ENCODE measurements around the gene SH3RF1. TPM values are rescaled to one million over a fixed set of nuclear protein-coding genes. Genes with fewer than 3 reads are reported as not detected.
A peak's percentile ranks its signal among the peaks of the same experiment; 100 is the strongest.

The SH3RF1 gene
- total RNA-seq, 2 donors from 2014 or later, result 66.1 to 76.6 TPM

- DNase-seq, result no peak
- peak; percentile 49 for ATAC-seq
- intact Hi-C loops (cut with DNase I, micrococcal nuclease), result no loop called here
These were observed 14.6 kb downstream of the SH3RF1 start for GRCh38 chr4:169256101-169256612.

DNA sequence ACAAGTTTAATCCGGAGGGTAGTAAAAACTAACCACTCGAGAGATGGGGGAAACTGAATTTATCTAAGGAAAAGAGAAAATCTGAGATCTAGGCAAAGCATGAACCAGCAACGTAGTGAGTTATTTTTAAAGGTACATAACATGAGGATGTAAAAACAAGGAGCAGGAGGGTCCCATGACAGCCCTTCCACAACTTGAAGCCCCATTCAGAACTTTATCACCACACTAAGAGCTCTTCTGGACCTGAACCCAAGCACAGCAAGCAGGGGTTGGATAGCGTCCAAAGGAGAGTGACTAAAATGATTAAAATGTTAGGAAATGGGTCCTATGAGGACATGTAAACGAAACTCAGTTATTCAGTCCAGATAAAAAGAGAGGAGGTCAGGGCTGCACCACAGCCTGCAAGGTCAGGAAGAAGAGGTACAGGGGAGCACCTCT lies 16.2 kb downstream of the SH3RF1 start:
- no peak for DNase-seq
- no peak for ATAC-seq
- intact Hi-C loops (cut with DNase I, micrococcal nuclease), result no loop called here

DNA sequence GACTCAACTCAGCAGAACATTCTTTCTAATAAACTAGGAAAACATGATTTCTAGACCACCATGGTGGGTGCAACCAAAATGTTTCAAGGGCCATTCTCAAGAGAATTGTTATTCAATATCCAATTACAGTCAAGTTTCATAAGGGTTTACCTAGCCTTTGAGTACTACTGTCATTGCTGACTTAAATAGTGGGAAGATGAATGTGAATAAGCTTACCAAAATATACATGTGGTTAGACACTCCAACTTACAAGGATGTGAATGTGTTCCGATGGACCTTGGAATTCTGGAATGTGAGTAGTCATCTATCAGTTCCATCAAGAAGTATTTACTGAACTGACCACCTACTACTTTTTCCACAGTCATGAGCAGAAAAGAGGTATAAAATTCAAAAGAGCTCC lies 16.9 kb downstream of the SH3RF1 start:
- ATAC-seq (no peak), DNase-seq (no peak)
- intact Hi-C loops (cut with DNase I, micrococcal nuclease), result no loop called here

DNA sequence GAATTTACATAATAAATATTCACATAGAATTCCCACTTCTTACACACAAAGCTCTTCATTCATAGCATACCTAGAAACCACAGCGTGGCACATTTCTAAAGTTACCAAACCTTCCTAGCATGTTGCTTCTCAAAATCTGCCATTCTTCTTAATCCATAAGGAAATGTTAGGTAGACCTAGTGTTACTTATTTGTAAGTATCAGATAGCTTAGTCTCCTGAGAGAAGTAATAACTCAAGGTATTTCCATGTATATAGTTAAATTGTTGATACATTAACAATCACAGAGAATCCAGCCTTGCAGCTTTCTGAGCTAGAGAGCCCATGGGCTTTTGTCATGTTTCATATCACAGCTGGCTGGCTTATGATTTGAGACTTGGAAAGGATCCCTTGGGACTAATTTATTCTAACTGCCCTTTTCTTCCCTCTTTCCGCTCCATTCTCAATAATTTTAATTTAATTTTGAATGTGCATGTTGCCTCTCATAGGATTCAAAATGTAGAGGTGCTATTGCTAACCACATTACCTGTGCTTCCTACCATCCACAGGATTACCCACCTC lies 17.6 kb downstream of the SH3RF1 start:
- ATAC-seq (no peak), DNase-seq (no peak)
- intact Hi-C loops (cut with DNase I, micrococcal nuclease), result no loop called here

DNA sequence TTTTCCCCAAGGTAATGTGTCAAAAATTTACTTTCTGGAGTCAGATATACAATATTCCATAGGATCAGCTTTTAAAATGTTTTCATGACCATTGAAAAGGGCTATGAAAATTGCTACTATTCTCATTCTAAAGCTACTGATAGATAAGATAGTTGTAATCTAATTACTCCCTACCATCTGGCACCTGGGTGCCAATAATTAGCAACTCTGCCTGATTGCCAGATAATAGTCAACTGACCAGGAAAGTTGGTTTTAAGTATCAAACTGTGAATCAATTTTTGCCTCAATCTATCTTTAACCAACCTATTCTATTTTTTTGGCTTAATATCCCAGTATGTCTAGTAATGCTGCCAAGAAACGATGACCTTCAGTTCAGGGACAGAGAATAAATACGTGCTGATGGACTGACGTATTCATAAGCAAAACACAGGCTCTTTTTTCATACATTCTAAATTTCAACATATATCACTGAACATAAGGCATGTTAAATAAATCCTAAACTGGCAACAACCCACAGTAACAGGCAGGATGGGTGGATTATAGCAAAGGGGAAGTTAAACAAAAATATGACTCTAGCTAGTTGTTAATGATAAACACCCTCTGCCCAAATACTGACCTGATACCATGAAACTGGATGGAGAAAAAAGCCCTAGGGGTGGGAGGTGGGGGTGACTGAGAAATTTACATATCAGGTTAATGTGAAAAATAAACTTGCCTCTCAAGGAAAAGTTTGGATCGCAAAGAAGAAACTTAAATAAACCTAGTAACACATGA lies 18.2 kb downstream of the SH3RF1 start:
- DNase-seq, result no peak
- no peak for ATAC-seq
- intact Hi-C loops (cut with DNase I, micrococcal nuclease), result no loop called here

DNA sequence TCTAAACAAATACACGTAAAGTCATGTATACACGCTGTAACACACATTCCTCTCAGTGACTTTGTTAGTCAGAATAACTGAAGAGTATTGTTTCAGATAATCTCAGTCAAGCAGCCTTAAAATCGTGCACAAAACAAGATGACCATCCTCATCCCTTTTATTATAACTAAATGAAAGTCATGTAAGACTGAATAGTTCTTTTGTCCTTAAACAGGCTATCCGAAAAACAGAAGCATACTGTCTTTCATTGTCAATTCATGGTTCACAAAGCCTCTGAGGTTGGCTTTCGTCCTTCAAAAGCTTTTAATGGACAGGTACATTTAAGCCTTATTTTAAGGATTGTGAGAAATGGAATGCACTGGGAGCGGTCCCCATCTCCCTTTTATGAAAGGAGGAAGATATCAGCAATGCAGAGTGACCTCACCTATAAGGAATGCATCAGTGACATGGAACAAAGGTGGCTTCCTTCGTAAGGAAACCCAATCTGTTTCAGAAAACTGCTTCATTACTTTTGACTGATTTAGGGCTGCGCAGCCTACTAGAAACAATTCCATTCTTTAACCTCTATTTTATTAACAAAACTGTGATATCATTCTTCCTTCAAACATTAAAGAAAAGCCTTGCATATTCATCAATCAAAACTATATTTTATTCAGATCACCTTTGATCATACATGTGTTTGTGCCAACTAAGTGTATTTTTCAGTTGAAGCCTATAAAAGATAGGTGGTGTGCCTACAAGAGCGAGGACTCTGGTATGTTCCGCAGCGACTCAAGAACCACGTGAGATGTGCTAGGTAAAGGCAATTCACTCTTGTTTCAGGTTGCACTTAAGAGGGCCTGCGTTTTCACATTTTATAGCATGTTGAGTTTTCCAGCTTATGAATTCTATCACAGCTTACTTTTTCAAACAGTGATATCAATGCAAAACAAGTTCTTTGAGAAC lies 19.2 kb downstream of the SH3RF1 start:
- DNase-seq (peak; percentile 35 to 71), ATAC-seq (peak; percentile 67)
- intact Hi-C loops (cut with DNase I, micrococcal nuclease), result no loop called here

- intact Hi-C loops (cut with DNase I, micrococcal nuclease), result no loop called here
- ATAC-seq, result peak; percentile 56
- DNase-seq, result no peak
These were observed 20.0 kb downstream of the SH3RF1 start for GRCh38 chr4:169250796-169251195.

- DNase-seq, result no peak
- ATAC-seq, result no peak
- intact Hi-C loops (cut with DNase I, micrococcal nuclease), result no loop called here
These were observed 20.8 kb downstream of the SH3RF1 start for GRCh38 chr4:169249999-169250398.

GRCh38 chr4:169249214-169249973 lies 21.4 kb downstream of the SH3RF1 start:
- DNase-seq, result no peak
- peak; percentile 81 for ATAC-seq
- intact Hi-C loops (cut with DNase I, micrococcal nuclease), result no loop called here

DNA sequence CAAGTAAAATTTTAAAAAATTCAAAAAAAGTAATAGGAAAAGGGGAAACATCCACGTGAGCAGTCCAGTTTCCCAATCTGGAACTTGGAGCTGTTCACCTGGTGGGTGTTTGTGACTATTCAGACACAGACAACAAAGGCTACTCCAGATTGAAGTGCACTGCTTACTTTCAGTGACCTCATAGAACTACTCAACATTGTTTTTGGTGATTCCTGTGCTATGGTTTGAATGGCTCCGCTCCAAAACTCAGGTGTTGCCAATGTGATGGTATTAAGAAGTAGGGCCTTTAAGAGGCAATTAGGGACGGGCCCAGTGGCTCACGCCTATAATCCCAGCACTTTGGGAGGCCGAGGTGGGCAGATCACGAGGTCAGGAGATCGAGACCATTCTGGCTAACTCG lies 22.1 kb downstream of the SH3RF1 start:
- DNase-seq (no peak), ATAC-seq (no peak)
- intact Hi-C loops (cut with DNase I, micrococcal nuclease), result no loop called here

GRCh38 chr4:169246957-169247396 lies 23.8 kb downstream of the SH3RF1 start:
- intact Hi-C loops (cut with DNase I, micrococcal nuclease), result no loop called here
- DNase-seq (no peak), ATAC-seq (no peak)

DNA sequence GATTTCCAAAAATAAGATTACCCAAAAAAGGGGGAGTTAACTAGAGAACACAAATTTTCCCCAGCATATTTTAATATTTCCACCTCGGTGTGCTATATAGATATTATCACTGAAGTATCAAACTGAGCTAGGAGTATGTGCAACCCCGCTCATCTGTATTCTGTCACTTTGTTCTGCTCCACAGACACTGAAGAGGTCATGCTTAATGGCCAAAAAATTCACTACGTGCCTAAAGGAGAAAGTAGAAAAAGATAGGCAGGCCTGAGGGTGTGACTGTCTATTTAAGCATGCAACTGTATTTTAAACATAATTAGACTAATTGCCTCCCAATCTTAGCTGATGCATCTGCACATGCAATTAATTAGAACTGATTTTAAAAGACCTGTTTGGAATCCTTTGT lies 24.5 kb downstream of the SH3RF1 start:
- DNase-seq, result no peak
- intact Hi-C loops (cut with DNase I, micrococcal nuclease), result no loop called here
- no peak for ATAC-seq

DNA sequence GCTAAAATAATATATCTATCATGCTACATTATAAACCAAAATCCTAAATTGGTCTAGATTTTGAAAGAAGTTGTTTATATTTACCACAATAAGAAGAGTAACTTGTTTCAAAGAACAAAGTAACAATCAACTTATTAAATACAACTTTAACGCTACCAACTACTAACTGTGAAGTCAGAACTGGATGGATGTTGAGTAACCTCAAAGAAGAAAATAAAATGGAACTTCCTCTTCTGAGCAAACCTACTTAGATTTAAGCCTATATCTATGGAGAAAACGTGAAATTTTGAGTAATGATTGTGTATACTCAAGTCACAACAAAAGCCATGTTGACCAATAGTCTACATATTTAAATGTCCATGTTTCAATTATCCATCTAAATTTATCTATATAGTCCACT lies 25.7 kb downstream of the SH3RF1 start:
- intact Hi-C loops (cut with DNase I, micrococcal nuclease), result no loop called here
- DNase-seq (no peak), ATAC-seq (no peak)

- peak; percentile 60 for ATAC-seq
- intact Hi-C loops (cut with DNase I, micrococcal nuclease), result no loop called here
- DNase-seq, result no peak
These were observed 26.7 kb downstream of the SH3RF1 start for GRCh38 chr4:169243825-169244609.

GRCh38 chr4:169241464-169241863 lies 29.3 kb downstream of the SH3RF1 start:
- ATAC-seq, result no peak
- intact Hi-C loops (cut with DNase I, micrococcal nuclease), result no loop called here
- no peak for DNase-seq

DNA sequence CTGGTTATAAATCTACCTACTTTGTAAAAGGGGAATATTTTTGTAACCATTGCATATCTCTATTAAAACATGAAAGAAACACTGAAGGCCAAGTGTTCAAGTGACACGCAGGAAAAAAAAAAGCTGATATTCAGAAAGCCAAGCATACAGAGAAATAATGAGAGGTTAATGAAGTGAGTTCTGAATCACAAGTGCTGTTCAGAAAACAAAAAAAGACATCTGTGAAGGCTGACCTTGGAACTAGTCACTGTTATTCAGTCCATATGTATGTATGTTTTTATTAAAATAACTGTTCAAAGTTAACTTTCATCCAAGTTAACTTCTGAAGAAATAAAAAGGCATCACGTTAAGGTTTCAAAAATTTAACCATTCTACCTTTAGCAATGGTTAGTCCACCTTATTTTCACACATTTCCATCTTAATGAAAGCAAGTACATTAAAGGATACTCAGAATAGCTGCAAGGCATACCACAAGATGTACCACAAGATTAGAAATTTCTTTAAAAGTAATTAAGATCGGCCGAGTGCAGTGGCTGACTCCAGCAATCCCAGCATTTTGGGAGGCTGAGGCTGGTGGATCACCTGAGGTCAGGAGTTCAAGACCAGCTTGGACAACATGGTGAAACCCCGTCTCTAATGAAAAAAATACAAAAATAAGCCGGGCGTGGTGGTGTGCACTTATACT lies 31.4 kb downstream of the SH3RF1 start:
- intact Hi-C loops (cut with DNase I, micrococcal nuclease), result no loop called here
- DNase-seq (no peak), ATAC-seq (no peak)

DNA sequence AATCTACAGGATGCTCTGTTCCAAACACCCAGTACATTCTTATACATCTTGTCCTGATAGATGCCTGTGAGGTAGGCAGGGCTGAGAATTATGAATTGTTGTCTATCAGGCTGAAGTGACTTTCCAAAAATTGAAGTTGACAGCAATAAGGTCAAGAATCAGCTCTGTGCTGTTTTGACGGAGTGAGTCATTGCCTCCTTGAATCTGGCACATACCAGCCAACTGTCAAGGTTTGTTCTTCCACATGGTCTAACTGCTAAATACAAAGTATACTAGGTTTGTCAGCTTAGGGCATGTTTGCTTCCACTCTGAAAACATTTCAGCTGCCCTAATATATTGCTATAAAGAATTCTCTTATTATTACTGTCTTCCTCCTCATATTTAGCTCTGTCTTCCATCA lies 32.3 kb downstream of the SH3RF1 start:
- intact Hi-C loops (cut with DNase I, micrococcal nuclease), result no loop called here
- DNase-seq (no peak), ATAC-seq (no peak)
